OCI-LY7 (cell line): ENCODE measurements around the gene C1orf159. TPM values are rescaled to one million over a fixed set of nuclear protein-coding genes. Genes with fewer than 3 reads are reported as not detected.
A peak's percentile ranks its signal among the peaks of the same experiment; 100 is the strongest.

Experiments
- BruUV-seq: library from RNA; stranded (reverse); fragments of 400-500 nt; replicated peaks from 2 replicates; lab custom pipeline; 2021; lab: Mats Ljungman, UMichigan
- CTCF ChIA-PET: fragments of 300-600 bp; sonication (Branson Sonifier 250); formaldehyde crosslinking; loops from one replicate; lab custom pipeline; 2022; ENCODE audit warnings: antibody characterized with exemption; ENCODE audit not compliant: unreplicated experiment; lab: Charles Lee
- POLR2A ChIA-PET: fragments of 300-600 bp; sonication (Branson Sonifier 250); formaldehyde crosslinking; loops from one replicate; lab custom pipeline; 2022; ENCODE audit warnings: antibody characterized with exemption; lab: Charles Lee
- DNase-seq: peaks from one replicate; pipeline ENCODE4 v3.0.0-alpha.2; 2015; ENCODE audit warnings: low spot score
- H2AFZ ChIP-seq: fragments of 200-600 bp; sonication (generic), shearing (Covaris generic); 2 replicates; pipeline ENCODE4 v1.6.1; 2014; ENCODE audit warnings: mild to moderate bottlenecking, antibody characterized with exemption, low read length, moderate library complexity
- H3K27ac ChIP-seq: fragments of 200-600 bp; sonication (generic); 2 replicates; pipeline ENCODE4 v1.5.1; 2014; ENCODE audit warnings: mixed run types, low read depth, mild to moderate bottlenecking, moderate library complexity, low read length, inconsistent platforms; ENCODE audit not compliant: poor library complexity, severe bottlenecking
- H3K36me3 ChIP-seq: fragments of 200-600 bp; sonication (generic); 2 replicates; pipeline ENCODE4 v1.6.1; 2014; ENCODE audit warnings: mild to moderate bottlenecking, antibody characterized with exemption, low read length, moderate library complexity, mixed read lengths; ENCODE audit not compliant: insufficient read depth
- H3K4me1 ChIP-seq: fragments of 200-600 bp; sonication (generic); 2 replicates; pipeline ENCODE4 v1.5.1; 2014; ENCODE audit warnings: mild to moderate bottlenecking, low read length; ENCODE audit not compliant: insufficient read depth, poor library complexity, severe bottlenecking
- H3K4me2 ChIP-seq: fragments of 200-600 bp; sonication (generic); 2 replicates; pipeline ENCODE4 v1.6.1; 2014; ENCODE audit warnings: mild to moderate bottlenecking, low read length
- H3K4me3 ChIP-seq: fragments of 200-600 bp; sonication (generic); 2 replicates; pipeline ENCODE4 v1.5.1; 2014; ENCODE audit warnings: mild to moderate bottlenecking, low read depth, low read length; ENCODE audit not compliant: poor library complexity, severe bottlenecking
- H3K79me2 ChIP-seq: fragments of 200-600 bp; sonication (generic); 2 replicates; pipeline ENCODE4 v1.6.1; 2016; ENCODE audit warnings: low read depth, mild to moderate bottlenecking, low read length, moderate library complexity, mixed read lengths; ENCODE audit not compliant: insufficient read depth
- H3K9me2 ChIP-seq: fragments of 200-600 bp; sonication (generic); 2 replicates; pipeline ENCODE4 v1.6.1; 2016; ENCODE audit warnings: mild to moderate bottlenecking, low read length, mixed read lengths; ENCODE audit not compliant: insufficient read depth
- H3K9me3 ChIP-seq: fragments of 200-600 bp; sonication (generic); 2 replicates; pipeline ENCODE4 v1.6.1; 2014; ENCODE audit warnings: mild to moderate bottlenecking, mixed run types, low read length, mixed read lengths
- H4K20me1 ChIP-seq: fragments of 200-600 bp; sonication (generic); 2 replicates; pipeline ENCODE4 v1.6.1; 2014; ENCODE audit warnings: mild to moderate bottlenecking, antibody characterized with exemption, low read length, moderate library complexity, mixed read lengths; ENCODE audit not compliant: insufficient read depth
- CTCF ChIP-seq: fragments of 200-600 bp; sonication (generic); conservative IDR thresholded peaks from 2 replicates; pipeline ENCODE4 v1.5.1; 2014; ENCODE audit warnings: mild to moderate bottlenecking, antibody characterized with exemption, low read length, moderate library complexity, mixed read lengths
- EZH2phosphoT487 ChIP-seq: fragments of 200-600 bp; sonication (generic); IDR thresholded peaks from 2 replicates; pipeline ENCODE4 v1.6.1; 2018; ENCODE audit warnings: low read depth, borderline replicate concordance, mild to moderate bottlenecking, mixed run types, antibody characterized with exemption, low read length, moderate library complexity, mixed read lengths
- intact Hi-C: fragments of 100-400 bp; cut with micrococcal nuclease; formaldehyde crosslinking; loops from one replicate; pipeline ENCODE4 v1.10.0; 2022; ENCODE audit not compliant: unreplicated experiment
- total RNA-seq, 2 experiments: library from RNA; depleted of rRNA in 1 of 2; stranded (reverse); fragments of >200 nt in 1 of 2; shearing (Covaris generic) in 1 of 2; gene quantifications; 2 replicates each; pipeline ENCODE4 v1.2.3, GENCODE V29; 2014 to 2022

The C1orf159 gene
- total RNA-seq, 2 experiments from 2014 or later: 24.5 to 27.6 TPM

DNA sequence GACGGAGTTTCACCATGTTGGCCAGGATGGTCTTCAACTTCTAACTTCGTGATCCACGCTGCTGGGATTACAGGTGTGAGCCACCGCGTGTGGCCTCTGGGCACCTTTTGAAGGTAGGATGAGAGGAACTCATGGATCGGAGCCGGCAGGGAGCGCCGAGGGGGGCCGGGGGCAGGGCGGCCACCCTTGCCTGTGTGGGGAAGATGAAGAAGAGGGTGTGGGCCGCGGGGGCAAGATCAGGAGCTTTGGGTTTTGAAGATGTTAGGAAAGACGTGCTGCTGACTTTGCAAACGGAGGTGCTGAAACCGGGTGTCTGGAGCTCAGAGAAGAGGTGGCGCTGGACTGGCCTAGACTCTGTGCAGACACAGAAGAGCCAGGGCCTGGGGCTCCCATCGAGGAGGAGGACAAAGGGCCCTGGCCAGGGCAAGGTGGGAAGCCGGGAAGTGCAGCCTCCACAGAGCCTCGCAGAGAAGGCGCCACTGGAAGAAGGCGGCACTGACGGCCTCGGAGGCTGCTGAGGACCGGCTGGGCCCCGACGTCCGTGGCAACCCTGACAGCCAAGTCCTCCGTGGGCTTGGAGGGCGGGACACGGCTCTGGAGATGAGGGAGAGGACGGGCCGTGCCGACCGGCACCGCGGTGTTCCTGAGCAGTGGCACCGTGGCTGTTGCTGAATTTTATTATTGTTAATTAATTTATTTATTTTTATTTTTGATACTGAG, 55.4 kb downstream of the C1orf159 start:
- TF ChIP-seq CTCF (no peak), EZH2phosphoT487 (no peak)
- intact Hi-C loops: loop anchor here (5.0 kb wide), 1 partner anchor 43 kb away; no protein-coding TSS in a partner anchor
- H3K4me3 ChIP-seq: no peak overlapping the region
- no peak for DNase-seq
- H3K79me2 ChIP-seq: no peaks in the 10 kb centered on the region
- H2AFZ ChIP-seq: no peak overlapping the region
- H3K27ac ChIP-seq: no peak overlapping the region
- no TSS peak for BruUV-seq
- H3K36me3 ChIP-seq: no peaks in the 10 kb centered on the region
- H3K9me3 ChIP-seq: no peaks in the 10 kb centered on the region
- POLR2A ChIA-PET: interaction anchor here (0.7 kb wide), 1 partner anchor 1758 kb away, joined by 3 read pairs; no protein-coding TSS in a partner anchor
- peaks cover 12% of the 10 kb centered on the region for H3K4me1 ChIP-seq
- H4K20me1 ChIP-seq: no peaks in the 10 kb centered on the region
- H3K9me2 ChIP-seq: no peaks in the 10 kb centered on the region
- CTCF ChIA-PET: no interaction called here
- H3K4me2 ChIP-seq: peak overlapping the region; percentile 66; the same call in 1 of the 2 replicates

DNA sequence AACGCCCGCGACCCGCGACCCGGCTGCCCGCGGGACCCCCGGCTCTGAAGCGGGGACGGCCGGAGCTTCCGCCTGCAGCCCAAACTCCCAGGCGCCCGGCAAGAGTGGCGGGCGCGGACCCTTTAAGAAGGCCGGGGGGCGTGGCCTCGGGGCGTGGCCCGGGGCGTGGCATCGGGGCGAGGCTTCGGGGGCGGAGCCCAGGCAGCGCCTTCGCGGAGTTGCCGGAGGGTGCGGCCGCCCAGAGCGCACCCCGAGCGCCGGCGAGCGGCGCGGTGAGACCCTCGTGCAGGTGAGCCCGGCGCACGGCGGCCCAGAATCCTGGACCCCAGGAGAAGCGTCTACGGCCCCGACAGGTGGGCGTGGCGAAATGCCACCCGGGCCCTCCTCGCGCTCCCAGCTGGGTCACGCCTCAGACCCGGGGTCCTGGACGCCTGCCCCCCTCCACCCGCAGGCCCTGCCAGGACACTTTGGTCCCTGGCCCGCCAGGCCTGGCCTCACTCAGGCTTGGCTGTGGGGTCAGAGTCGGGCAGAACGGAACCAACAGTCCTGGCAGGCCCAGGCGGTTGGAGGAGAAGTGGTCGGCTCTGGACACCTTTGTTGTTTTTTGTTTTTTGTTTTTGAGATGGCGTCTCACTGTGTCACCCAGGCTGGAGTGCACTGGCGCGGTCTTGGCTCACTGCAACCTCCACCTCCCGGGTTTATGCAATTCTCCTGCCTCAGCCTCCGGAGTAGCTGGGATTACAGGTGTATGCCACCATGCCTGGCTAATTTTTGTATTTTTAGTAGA, 56.2 kb downstream of the C1orf159 start:
- H3K4me1 ChIP-seq: peaks cover 12% of the 10 kb centered on the region
- peak; percentile 92 for DNase-seq
- POLR2A ChIA-PET: no interaction called here
- peak overlapping the region; percentile 66 for H3K4me2 ChIP-seq
- peak overlapping the region; percentile 80 for H2AFZ ChIP-seq
- BruUV-seq: no TSS peak
- CTCF ChIA-PET: no interaction called here
- intact Hi-C loops: loop anchor here (5.0 kb wide), 1 partner anchor 42 kb away; no protein-coding TSS in a partner anchor
- no peaks in the 10 kb centered on the region for H4K20me1 ChIP-seq
- TF ChIP-seq EZH2phosphoT487: no peak
- TF ChIP-seq CTCF: peak; percentile 37; the same call in 1 of the 2 replicates
- no peak overlapping the region for H3K27ac ChIP-seq
- no peaks in the 10 kb centered on the region for H3K79me2 ChIP-seq
- H3K9me2 ChIP-seq: no peaks in the 10 kb centered on the region
- no peaks in the 10 kb centered on the region for H3K9me3 ChIP-seq
- no peaks in the 10 kb centered on the region for H3K36me3 ChIP-seq
- peak overlapping the region; percentile 68 for H3K4me3 ChIP-seq
